HepG2 (cell line): ENCODE data around the gene SEMA6B. TPM values are rescaled to one million over a fixed set of nuclear protein-coding genes. Genes with fewer than 3 reads are reported as not detected.

Experiments
- ELF1 ChIP-seq: sonication (generic); formaldehyde crosslinking; IDR thresholded peaks from 2 replicates; pipeline ENCODE4 v1.4.0; 2020; ENCODE audit warnings: missing genetic modification reagents
- GZF1 ChIP-seq: sonication (generic); formaldehyde crosslinking; IDR thresholded peaks from 2 replicates; pipeline ENCODE4 v1.5.1; 2020; ENCODE audit warnings: mild to moderate bottlenecking, missing genetic modification reagents
- MAFF ChIP-seq: IDR thresholded peaks from 2 replicates; pipeline ENCODE4 v1.6.1; 2011; ENCODE audit warnings: low read depth, low read length, improper control_type of control experiment
- PTBP1 ChIP-seq: fragments of 200-400 bp; formaldehyde crosslinking; IDR thresholded peaks from 2 replicates; pipeline ENCODE4 v1.6.1; 2018; ENCODE audit warnings: low read length, low read depth; ENCODE audit not compliant: poor library complexity, severe bottlenecking
- RFXAP ChIP-seq: sonication (generic); formaldehyde crosslinking; IDR thresholded peaks from 2 replicates; pipeline ENCODE4 v1.4.0; 2020; ENCODE audit warnings: missing genetic modification reagents, borderline replicate concordance
- RXRB ChIP-seq: IDR thresholded peaks from 2 replicates; pipeline ENCODE4 v1.6.1; 2016; ENCODE audit warnings: borderline replicate concordance, missing genetic modification reagents, missing compliant biosample characterization
- TEAD3 ChIP-seq: optimal IDR thresholded peaks from 2 replicates; pipeline ENCODE3; 2016; ENCODE audit warnings: borderline replicate concordance
- ZNF124 ChIP-seq: sonication (generic); formaldehyde crosslinking; IDR thresholded peaks from 2 replicates; pipeline ENCODE4 v1.4.0; 2020; ENCODE audit warnings: missing genetic modification reagents
- ZNF17 ChIP-seq: sonication (generic); formaldehyde crosslinking; IDR thresholded peaks from 2 replicates; pipeline ENCODE4 v1.5.0; 2020; ENCODE audit warnings: mild to moderate bottlenecking, missing genetic modification reagents
- ZNF253 ChIP-seq: sonication (generic); formaldehyde crosslinking; IDR thresholded peaks from 2 replicates; pipeline ENCODE4 v1.8.0; 2022; ENCODE audit warnings: mild to moderate bottlenecking, missing genetic modification reagents, borderline replicate concordance
- ZNF331 ChIP-seq: sonication (generic); formaldehyde crosslinking; IDR thresholded peaks from 2 replicates; pipeline ENCODE4 v1.4.0; 2020; ENCODE audit warnings: missing genetic modification reagents
- ZNF562 ChIP-seq: sonication (generic); formaldehyde crosslinking; IDR thresholded peaks from 2 replicates; pipeline ENCODE4 v1.8.0; 2022; ENCODE audit warnings: missing genetic modification reagents, borderline replicate concordance
- ZNF564 ChIP-seq: sonication (generic); formaldehyde crosslinking; IDR thresholded peaks from 2 replicates; pipeline ENCODE4 v1.8.1; 2023; ENCODE audit warnings: mild to moderate bottlenecking, missing genetic modification reagents
- ZNF619 ChIP-seq: sonication (generic); formaldehyde crosslinking; IDR thresholded peaks from 2 replicates; pipeline ENCODE4 v1.4.0; 2020; ENCODE audit warnings: mild to moderate bottlenecking, missing genetic modification reagents
- ZNF850 ChIP-seq: sonication (generic); formaldehyde crosslinking; conservative IDR thresholded peaks from 2 replicates; pipeline ENCODE4 v1.9.0; 2021; ENCODE audit warnings: mild to moderate bottlenecking, missing genetic modification reagents
- polyA plus RNA-seq, 8 experiments: library from polyadenylated mRNA; depleted of rRNA in 3 of 8; stranded (reverse) in 7 of 8; unstranded in 1 of 8; fragments of >200 nt; fragmentation: Illumina TruSeq in 4 of 8; extraction: Trizol in 4 of 8; gene quantifications; 2 replicates each; pipeline versions ENCODE4 v1.2.1 to v1.2.3, GENCODE V29; 2011 to 2016; ENCODE audit warnings: low read depth in 4 of 8, missing spikeins in 1 of 8, mixed read lengths in 1 of 8; ENCODE audit not compliant: insufficient read depth in 1 of 8
- total RNA-seq, 5 experiments: library from RNA; depleted of rRNA; stranded (reverse); fragments of >200 nt; fragmentation: Illumina TruSeq; extraction: Trizol; gene quantifications; 2 replicates each; pipeline ENCODE4 v1.2.3, GENCODE V29; 2016; ENCODE audit warnings: low read depth in 1 of 5
- TF ChIP-seq, protein P1 (sequence below): IDR thresholded peaks from 2 replicates; pipeline ENCODE4 v1.6.1; 2016; ENCODE audit warnings: low read depth, missing genetic modification reagents, missing compliant biosample characterization
- TF ChIP-seq, protein P2 (sequence below): sonication (generic); formaldehyde crosslinking; IDR thresholded peaks from 2 replicates; pipeline ENCODE4 v1.8.0; 2022; ENCODE audit warnings: mild to moderate bottlenecking, missing genetic modification reagents, moderate library complexity
- TF ChIP-seq, protein P3 (sequence below): sonication (generic); formaldehyde crosslinking; IDR thresholded peaks from 2 replicates; pipeline ENCODE4 v1.5.0; 2020; ENCODE audit warnings: missing genetic modification reagents, mild to moderate bottlenecking, borderline replicate concordance
- TF ChIP-seq, protein P4 (sequence below): sonication (generic); formaldehyde crosslinking; IDR thresholded peaks from 2 replicates; pipeline ENCODE4 v1.5.0; 2020; ENCODE audit warnings: mild to moderate bottlenecking, missing genetic modification reagents, borderline replicate concordance
- TF ChIP-seq, protein P5 (sequence below): sonication (generic); formaldehyde crosslinking; IDR thresholded peaks from 2 replicates; pipeline ENCODE4 v1.5.0; 2020; ENCODE audit warnings: missing genetic modification reagents, mild to moderate bottlenecking, borderline replicate concordance

SEMA6B gene
- total and polyA plus RNA-seq, 2 of the 13 experiments (the other 11 are each of a cell fraction or from before 2014, with no cell fraction given), result 45.5 to 67.1 TPM

DNA sequence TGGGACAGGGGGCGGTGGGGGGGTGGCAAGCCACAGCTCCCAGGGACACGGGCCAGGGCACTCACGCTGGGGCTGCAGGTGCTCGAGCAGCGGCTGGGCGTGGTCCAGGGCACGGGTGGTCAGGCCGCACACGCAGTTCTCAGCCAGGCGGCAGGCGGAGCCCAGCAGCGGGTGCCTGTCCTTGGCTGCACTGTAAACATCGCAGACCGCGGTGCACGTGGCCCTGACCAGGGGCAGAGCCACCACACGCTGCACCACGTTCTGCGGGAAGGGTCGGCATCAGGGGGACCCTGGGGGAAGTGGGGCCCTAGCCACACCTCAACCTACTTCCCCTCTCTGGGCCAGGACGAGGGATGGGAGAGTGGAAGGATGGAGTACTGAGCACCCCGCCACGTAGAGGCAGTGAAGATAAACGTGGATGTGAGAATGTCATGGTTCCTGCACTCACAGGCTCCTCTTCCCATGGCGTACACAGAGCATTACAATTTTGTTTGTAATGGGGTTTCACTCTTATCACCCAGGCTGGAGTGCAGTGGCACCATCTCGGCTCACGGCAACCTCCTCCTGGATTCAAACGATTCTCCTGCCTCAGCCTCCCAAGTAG, 27.8 kb downstream of the SEMA6B start (continued):
- TF ChIP-seq ZNF124 (0 out of 2 replicates have a peak, but pooled peaks have one; percentile 47), TEAD3 (peak; percentile 57), ZNF619 (peak; percentile 76; the same call in 1 of the 2 replicates), ZNF253 (CRISPR knock-in tag) (peak; percentile 70; the same call in 1 of the 2 replicates), RXRB (CRISPR knock-in tag) (peak; percentile 82), ZNF331 (CRISPR knock-in tag) (peak; percentile 87), MAFF (no peak), ZNF562 (CRISPR knock-in tag) (no peak), PTBP1 (no peak), ZNF564 (CRISPR knock-in tag) (0 out of 2 replicates have a peak, but pooled peaks have one; percentile 74), RFXAP (no peak), GZF1 (CRISPR knock-in tag) (no peak), ELF1 (CRISPR knock-in tag) (no peak), ZNF850 (CRISPR knock-in tag) (no peak), ZNF17 (no peak)
- TF ChIP-seq, protein P1, sequence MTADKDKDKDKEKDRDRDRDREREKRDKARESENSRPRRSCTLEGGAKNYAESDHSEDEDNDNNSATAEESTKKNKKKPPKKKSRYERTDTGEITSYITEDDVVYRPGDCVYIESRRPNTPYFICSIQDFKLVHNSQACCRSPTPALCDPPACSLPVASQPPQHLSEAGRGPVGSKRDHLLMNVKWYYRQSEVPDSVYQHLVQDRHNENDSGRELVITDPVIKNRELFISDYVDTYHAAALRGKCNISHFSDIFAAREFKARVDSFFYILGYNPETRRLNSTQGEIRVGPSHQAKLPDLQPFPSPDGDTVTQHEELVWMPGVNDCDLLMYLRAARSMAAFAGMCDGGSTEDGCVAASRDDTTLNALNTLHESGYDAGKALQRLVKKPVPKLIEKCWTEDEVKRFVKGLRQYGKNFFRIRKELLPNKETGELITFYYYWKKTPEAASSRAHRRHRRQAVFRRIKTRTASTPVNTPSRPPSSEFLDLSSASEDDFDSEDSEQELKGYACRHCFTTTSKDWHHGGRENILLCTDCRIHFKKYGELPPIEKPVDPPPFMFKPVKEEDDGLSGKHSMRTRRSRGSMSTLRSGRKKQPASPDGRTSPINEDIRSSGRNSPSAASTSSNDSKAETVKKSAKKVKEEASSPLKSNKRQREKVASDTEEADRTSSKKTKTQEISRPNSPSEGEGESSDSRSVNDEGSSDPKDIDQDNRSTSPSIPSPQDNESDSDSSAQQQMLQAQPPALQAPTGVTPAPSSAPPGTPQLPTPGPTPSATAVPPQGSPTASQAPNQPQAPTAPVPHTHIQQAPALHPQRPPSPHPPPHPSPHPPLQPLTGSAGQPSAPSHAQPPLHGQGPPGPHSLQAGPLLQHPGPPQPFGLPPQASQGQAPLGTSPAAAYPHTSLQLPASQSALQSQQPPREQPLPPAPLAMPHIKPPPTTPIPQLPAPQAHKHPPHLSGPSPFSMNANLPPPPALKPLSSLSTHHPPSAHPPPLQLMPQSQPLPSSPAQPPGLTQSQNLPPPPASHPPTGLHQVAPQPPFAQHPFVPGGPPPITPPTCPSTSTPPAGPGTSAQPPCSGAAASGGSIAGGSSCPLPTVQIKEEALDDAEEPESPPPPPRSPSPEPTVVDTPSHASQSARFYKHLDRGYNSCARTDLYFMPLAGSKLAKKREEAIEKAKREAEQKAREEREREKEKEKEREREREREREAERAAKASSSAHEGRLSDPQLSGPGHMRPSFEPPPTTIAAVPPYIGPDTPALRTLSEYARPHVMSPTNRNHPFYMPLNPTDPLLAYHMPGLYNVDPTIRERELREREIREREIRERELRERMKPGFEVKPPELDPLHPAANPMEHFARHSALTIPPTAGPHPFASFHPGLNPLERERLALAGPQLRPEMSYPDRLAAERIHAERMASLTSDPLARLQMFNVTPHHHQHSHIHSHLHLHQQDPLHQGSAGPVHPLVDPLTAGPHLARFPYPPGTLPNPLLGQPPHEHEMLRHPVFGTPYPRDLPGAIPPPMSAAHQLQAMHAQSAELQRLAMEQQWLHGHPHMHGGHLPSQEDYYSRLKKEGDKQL (CRISPR knock-in tag), result peak; percentile 63; the same call in 1 of the 2 replicates
- TF ChIP-seq, protein P2, sequence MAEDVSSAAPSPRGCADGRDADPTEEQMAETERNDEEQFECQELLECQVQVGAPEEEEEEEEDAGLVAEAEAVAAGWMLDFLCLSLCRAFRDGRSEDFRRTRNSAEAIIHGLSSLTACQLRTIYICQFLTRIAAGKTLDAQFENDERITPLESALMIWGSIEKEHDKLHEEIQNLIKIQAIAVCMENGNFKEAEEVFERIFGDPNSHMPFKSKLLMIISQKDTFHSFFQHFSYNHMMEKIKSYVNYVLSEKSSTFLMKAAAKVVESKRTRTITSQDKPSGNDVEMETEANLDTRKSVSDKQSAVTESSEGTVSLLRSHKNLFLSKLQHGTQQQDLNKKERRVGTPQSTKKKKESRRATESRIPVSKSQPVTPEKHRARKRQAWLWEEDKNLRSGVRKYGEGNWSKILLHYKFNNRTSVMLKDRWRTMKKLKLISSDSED (CRISPR knock-in tag), result no peak
- TF ChIP-seq, protein P3, sequence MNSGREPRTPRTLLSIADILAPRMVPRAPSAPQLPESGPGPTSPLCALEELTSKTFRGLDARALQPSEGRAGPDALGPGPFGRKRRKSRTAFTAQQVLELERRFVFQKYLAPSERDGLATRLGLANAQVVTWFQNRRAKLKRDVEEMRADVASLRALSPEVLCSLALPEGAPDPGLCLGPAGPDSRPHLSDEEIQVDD (CRISPR knock-in tag), result peak; percentile 95; the same call in 1 of the 2 replicates
- TF ChIP-seq, protein P4, sequence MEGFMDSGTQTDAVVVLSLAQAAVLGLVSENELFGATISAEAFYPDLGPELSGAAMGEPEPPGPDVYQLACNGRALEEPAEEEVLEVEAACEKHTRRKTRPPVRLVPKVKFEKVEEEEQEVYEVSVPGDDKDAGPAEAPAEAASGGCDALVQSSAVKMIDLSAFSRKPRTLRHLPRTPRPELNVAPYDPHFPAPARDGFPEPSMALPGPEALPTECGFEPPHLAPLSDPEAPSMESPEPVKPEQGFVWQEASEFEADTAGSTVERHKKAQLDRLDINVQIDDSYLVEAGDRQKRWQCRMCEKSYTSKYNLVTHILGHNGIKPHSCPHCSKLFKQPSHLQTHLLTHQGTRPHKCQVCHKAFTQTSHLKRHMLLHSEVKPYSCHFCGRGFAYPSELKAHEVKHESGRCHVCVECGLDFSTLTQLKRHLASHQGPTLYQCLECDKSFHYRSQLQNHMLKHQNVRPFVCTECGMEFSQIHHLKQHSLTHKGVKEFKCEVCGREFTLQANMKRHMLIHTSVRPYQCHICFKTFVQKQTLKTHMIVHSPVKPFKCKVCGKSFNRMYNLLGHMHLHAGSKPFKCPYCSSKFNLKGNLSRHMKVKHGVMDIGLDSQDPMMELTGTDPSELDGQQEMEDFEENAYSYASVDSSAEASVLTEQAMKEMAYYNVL (CRISPR knock-in tag), result 0 out of 2 replicates have a peak, but pooled peaks have one; percentile 52
- TF ChIP-seq, protein P5, sequence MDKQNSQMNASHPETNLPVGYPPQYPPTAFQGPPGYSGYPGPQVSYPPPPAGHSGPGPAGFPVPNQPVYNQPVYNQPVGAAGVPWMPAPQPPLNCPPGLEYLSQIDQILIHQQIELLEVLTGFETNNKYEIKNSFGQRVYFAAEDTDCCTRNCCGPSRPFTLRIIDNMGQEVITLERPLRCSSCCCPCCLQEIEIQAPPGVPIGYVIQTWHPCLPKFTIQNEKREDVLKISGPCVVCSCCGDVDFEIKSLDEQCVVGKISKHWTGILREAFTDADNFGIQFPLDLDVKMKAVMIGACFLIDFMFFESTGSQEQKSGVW (CRISPR knock-in tag), result no peak
